ENCODE measurements around the gene ACTR2.

GRCh38 chr2:65277791-65278483 is 50.3 kb downstream of the ACTR2 start:
- no peak for TF ChIP-seq CTCF (IDR thresholded peaks at IDR 0.05; ENCODE audit: insufficient read depth, low read length, poor library complexity, severe bottlenecking)
- no peak for TF ChIP-seq EZH2phosphoT487 (conservative IDR thresholded peaks at IDR 0.05; ENCODE audit: low read length)

Data from SU-DHL-6 (cell line).